HG02840 (cell line): ENCODE measurements around the gene SYCP2.

Experiments
- ATAC-seq: cut with Tn5 transposase; IDR thresholded peaks from one replicate; pipeline ENCODE4 v1.9.1; 2021; ENCODE audit warnings: mild to moderate bottlenecking, moderate library complexity, moderate number of reproducible peaks; ENCODE audit not compliant: unreplicated experiment, low FRiP score

SYCP2 gene

DNA sequence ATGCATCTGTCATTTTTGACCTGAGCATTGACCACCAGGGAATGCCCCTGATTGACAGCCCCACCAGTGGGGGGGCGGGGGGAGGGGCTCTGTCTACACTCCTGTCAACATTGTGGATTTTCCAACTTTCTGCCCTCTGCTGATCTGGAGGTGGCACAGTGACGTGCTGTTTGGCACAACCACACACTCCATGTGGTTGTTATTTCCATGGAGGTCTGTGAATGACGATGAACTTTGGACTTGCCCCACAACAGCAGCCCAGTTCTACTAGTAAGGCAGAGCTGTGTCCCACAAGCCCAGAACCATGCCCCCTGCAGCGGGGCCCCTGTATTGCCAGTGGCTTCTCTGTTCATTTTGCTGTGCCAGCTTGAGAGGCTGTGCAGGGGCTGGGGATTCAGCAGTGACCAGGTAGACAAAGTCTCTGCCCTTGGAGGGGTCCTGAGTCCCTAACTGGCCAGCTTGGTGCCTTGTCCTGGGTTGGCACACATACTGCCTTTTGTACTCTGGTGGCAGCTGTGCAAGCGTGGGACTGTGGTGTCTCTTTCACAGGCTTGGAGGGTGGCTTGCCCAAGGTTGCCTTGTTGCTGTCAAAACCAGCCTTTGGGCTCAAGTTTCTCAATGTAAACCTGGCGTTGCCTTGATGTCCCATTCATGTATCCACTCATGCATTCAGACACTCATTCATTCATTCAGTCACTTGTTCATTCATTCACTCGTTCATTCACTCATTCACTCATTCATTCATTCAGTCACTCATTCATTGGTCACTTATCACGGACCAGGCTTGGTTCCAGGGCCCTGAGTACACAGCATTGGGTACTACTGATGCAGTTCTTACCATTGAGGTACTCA is 108.5 kb downstream of the SYCP2 start:
- ATAC-seq, result no peak

DNA sequence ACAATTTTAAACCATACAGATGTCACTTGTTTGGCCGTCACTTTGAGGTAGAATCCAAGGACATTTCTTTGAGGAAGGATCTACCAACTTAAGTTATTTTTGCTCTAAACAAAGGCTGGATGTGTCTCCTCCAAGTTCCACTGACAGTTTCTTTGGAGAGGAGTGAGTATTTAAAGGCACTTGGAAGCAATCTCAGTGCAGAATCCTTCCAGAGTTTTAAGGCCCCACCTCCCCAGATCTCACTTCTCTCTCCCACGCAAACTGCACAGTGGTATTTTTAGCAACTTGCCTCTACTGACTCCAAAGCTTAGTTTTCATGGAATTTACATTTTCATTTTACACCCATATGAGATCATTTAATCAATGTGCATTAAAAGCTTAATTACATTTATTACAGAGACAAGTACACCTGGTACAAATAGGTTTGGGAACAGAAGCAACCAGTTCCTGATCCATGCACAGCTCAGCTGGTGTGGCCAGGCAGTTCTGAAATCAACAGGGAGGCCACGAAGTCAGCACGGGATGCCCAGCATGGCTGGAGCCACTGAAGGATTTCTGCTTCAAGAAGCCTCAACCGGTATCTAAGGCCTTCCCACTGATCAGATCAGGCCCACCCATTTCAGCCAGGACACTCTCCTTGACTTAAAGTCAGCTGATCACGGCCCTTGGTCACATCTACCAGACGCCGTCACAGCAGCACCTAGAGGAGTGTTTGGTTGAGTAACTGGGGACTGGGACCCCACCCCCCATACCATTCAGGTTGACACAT is 109.8 kb downstream of the SYCP2 start:
- ATAC-seq, result no peak

DNA sequence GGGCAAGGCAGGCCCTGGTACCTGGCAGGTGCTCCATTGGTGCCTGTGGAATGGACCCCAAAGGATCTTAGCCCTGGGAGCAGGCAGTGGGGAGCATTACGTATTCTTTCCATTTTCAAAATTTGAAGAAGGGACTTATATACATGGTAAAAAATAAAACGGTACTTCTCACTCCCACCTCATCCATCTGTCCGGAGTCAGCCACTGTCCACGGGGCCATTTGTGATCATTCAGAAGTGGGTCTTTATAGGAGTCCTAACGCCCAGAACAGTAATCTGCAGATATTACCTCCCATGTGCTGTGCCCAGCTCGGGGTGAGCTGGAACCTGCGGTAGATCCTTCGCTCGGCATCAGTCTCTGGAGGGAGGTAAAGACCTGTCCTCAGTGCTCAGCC is 110.4 kb downstream of the SYCP2 start:
- ATAC-seq, result no peak

DNA sequence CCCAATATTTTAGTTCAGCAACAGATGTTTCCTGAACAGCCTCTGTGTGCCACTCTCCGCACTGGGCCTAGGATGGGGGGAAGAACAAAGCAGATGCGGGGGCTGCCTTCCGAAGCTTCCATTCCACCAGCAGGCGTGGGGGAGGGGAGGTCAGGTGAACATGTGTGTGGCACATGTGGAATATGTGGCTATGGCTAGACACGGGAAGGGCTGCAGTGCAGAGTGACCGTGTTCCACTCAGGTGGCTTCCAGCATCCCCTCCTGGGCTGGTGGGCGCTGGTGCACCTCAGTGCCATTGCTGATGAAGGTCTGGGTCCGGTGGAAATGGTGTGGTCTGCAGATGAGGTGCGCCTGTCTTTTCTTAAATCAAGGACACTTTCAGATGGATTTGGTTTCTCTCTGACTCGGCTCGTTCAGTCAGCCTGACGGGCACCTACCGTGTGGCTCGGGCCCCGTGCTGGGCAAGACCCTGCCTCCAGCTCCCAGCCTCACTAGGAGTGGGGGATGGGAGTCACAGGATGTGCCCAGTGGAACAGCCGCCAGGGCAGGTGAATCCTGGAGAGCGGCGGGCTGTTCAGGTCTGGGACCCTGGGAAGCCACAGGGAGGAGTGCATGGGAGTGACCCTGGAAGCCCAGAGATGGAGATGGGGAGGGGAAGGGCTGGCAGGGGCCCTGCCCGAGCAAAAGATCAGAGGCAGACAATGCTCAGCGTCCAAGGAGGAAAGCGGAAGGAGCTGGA is 111.0 kb downstream of the SYCP2 start:
- ATAC-seq, result no peak

DNA sequence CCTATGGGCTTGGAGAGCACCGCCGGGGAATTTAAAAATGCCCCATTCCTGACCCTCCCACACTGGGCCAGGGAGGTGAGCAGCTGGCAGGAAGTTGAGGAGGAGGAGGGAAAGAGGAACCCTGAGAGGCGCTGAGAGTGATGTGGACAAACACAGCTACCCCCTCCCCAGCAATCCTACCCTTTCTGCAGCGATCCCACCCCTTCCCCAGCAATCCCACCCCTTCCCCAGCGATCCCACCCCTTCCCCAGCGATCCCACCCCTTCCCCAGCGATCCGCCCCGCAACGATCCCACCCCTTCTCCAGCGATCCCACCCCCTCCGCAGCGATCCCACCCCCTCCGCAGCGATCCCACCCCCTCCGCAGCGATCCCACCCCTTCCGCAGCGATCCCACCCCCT is 111.6 kb downstream of the SYCP2 start:
- no peak for ATAC-seq

DNA sequence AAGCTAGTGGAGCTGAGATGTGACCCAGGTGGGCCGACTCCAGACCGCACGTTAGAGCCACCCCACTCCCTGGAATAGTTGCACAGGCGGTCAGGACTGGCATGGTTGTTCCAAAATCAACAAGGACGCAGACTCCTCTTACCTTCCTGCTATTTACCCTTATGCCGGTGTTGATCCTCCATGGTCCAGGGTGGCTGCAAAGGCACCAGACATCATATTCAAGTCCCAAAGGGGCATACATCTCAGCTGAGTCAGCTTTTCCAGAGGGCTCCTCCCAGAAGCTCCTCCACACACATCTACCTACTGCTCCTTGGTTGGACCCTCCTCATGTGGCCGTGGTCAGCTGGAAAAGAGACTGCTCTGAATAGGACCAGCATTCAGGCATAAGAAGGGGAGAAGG is 112.2 kb downstream of the SYCP2 start:
- no peak for ATAC-seq

DNA sequence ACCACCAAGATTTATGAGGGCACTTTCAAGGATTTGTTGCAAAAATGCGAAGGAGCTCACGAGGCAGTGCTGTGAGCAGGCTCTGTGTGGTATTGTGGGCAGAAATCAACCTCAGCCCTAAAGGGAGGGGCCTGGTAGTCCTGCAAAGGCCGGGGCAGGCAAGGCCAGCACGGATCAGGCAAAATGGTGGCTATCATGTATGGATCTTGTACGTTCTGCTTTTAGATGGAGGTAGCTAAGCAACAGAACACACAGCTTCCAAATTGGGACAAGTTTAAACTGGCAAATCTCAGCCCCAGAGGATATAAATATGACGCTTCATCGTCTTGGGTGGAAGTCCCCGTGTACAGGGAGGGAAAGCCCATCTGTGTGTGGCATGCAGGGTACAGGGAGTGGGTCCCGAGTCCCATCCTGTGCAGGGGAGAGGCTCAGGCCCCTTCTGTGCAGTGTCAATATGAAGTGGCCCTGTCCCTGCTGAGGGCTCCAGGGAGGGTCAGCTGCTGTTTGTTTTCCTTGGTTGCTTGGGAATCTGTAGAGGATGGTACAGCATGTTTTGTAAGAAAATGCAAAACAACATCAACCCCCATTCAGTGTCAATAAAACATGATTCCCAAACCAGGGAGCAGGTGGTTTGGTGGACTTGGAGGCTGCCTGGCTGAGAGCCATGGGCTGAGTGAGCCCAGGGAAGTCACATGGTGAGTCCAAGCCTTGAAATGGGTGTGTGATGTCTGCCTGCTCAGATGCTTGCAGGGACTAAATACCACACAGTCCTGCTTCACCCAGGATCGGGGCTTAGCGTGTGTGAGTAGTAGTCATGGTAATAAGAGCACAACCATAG is 113.0 kb downstream of the SYCP2 start:
- no peak for ATAC-seq

DNA sequence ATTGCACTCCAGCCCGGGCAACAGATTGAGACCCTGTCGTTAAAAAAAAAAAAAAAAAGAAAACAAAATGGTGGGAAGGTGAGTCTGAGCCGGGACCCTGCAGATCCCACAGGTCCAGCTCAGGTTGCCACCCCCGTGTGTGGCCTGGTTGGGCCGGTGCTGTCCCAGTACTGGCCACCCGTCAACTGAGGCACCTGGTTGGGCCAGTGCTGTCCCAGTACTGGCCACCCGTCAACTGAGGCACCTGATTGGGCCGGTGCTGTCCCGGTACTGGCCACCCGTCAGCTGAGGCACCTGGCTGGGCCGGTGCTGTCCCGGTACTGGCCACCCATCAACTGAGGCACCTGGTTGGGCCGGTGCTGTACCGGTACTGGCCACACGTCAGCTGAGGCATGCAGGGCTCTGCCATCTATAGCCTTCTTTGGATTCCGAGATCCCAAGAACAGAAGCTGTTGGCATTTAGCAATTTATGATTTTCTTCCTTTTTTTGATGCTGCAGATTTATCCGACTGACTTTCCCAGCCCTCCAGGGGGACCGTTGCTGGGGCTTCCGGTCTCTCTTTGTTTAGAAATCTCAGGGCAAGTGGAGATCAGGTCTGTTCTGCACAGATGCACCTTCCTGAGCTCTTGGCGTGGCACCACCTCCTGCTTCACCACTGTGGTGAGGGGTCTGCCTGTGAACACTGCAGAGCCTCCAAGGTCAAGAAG is 113.8 kb downstream of the SYCP2 start:
- ATAC-seq, result no peak

DNA sequence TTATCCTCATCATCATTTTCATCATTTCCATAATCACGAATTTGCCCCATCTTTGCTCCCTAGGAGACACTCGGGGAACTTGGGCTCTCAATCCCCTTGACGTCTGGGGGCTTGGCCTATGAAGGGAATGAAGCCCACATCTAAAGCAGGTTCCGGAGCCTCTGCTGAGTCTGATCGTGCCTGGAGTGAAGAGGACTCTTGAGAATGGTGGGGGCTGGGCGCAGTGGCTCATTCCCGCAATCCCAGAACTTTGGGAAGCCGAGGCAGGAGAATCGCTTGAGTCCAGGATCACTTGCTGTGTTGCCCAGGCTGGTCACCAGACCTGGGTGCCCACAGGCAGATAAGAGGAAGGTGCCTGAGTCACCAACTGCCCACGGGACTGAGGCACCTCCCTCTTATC is 114.5 kb downstream of the SYCP2 start:
- no peak for ATAC-seq

DNA sequence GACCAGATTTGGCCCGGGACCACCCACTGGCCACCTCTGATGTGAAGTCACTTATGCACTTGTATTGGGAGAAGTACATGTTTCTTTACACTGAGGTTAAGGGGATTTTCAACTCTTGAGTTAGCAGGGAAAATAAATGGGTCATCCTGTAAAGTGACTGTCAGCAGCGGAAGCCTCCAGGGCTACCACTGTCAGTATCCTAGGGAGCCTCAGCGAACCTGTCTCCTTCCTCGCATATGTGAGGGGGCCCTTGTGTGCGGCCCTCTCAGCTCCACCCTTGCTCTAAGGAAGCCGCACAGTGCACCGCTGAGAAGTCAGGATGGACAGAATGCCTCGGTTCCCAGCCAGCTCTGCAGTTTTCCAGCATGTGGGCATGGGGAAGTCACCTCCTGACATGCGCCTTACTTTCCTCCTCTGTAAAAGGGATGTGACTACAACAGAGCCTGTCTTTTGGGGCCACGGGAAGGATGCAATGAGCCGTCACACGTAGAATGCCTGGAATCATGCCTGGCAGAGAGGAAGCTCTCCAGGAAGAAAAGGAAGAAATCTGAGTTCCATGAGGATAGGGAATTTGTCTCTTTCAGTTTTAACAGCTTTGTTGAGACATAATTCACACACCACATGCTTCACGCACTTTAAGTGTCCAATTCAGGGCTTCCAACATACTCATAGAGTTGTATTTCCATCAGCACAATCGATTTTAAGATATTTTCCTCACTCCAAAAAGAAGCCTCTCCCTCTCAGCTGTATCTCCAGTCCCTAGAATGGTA is 115.4 kb downstream of the SYCP2 start:
- no peak for ATAC-seq

DNA sequence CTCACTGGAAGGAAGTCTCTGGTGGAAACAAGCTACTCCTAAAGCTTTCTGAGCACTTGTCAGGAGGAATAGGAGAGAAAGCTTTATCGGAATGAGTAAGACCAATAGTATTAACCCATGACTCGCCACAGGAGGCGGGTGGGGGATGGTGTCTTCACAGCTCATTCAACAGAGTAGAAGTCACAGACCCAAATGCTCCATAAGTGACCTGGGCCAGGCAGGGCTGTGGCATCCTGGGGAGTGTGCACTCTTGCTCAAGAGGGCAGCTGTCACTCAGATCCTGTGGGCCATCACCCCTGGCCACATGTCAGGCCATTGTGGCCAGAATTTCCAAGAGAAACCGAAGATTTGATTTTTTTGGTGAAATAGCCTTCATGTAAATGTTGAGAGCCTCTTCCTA is 116.0 kb downstream of the SYCP2 start:
- ATAC-seq, result no peak

DNA sequence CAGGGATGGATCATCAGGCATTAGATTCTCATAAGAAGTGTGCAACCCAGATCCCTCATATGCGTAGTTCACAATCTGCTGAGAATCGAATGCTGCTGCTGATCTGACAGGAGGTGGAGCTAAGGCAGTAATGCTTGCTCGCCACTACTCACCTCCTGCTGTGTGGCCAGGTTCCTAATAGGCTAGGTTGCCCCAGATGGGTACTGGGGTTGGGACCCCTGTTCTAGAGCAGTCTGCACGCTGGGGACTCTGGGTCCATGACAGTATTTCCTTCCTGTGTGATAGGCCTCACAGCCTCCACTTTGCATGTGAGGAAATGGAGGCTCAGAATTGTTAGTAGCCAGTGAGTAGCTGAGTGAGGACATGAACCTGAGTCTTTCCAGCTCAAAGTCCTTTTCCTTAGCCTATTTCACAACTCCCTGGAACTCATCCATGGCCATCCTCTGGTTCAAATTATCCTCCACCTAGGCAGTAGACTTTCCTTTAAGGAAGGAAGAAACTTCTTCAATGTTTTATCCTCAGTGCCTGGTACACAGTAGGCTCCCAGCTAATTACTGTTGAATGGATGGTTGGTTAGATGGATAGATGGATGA is 117.2 kb downstream of the SYCP2 start:
- no peak for ATAC-seq

DNA sequence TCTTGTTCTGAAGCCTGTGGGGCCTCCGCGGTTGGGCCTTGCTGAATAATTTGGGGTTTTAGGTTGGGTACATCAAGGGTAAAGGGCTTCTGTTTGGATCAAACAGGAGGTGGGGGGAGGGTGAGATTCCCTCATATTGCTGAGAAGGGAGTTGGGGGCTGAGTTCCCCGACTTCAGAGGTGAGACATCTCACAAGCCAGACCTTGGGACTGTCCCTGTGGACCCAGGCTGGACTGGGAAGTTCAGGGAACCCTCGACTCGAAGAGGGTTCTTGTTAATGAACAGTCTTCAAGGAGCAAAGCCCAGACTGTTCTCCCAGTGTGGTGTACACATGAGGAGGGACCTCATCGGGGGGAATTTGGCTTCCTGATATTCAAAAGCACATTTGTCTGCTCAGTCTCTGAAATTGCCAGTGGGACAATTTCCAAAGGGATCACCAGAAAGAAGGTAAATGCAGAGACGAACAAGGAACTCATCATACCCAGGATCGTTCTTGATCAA is 118.5 kb downstream of the SYCP2 start:
- ATAC-seq, result no peak

DNA sequence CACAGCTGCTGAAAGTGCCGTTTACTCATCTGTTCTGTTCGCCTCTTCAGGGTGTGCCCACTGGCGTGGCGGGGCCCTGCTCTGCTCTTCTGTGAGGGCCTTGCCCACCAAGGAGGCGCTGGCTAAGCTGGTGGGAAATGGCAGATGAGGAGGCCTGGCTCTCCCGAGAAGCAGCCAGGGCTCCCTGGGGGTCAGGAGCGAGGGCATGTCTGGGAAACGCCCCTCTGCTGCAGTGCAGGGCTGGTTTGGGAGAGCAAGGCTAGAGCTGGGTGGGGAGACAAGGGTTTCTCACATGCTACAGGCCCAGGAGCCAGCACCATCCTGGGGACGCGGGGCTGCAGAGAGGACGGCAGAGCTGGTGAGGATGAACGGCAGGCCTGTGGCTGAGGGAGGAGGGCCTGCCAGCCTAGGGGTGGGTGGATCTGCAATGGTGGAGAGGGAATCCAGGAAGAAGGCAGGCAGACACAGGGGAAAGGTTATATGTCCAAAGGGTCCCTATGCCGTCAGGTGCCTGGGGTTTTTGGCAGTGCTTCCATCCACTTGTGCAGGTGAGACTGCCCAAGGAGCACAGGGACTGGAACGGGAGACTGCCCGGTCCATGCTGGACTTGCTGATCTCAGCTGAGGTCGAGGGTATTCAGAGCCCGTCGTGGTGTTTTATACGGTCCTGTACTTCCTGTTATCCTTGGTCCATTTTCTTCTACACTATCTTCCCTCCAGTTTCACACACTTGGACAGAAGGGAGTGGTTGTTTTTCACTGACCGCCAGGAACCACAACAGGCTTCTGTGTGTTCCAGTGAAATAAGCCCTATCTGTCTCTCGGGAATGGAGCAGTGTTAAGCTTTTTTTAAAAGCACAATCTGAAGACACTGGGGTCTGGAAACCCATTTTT is 119.2 kb downstream of the SYCP2 start:
- ATAC-seq, result no peak
